Hepatocyte (in vitro differentiated cells): ENCODE data around the gene PTPN14.

Source experiments
- CTCF ChIP-seq: fragments of 200-600 bp; sonication (generic); IDR thresholded peaks from 2 replicates; pipeline ENCODE4 v1.5.1; 2016; ENCODE audit warnings: antibody characterized with exemption, mild to moderate bottlenecking; ENCODE audit not compliant: poor library complexity
- EZH2phosphoT487 ChIP-seq: fragments of 200-600 bp; sonication (generic); IDR thresholded peaks from one replicate; pipeline ENCODE4 v1.6.1; 2018; ENCODE audit warnings: antibody characterized with exemption, mild to moderate bottlenecking, low read depth, moderate library complexity; ENCODE audit not compliant: unreplicated experiment, severe bottlenecking

GRCh38 chr1:214316593-214316992 lies 234.8 kb downstream of the PTPN14 start:
- TF ChIP-seq CTCF (no peak), EZH2phosphoT487 (no peak)
